ENCODE results near the gene IRAK1.

The IRAK1 gene

GRCh38 chrX:153974726-153975286, 44.9 kb downstream of the IRAK1 start:
- no peak for TF ChIP-seq CTCF (IDR thresholded peaks at IDR 0.05)
- Histone ChIP-seq H3K4me1 (peaks cover 0 to 16% (median 13%) of the 10 kb centered on the region in 4 donors), H3K27me3 (no peaks in the 10 kb centered on the region), H3K4me3 (no peak overlapping the region), H3K27ac (peak overlapping the region; percentile 98 to 99), H3K9me3 (peaks cover 0 to 3% (median 0%) of the 10 kb centered on the region in 3 donors), H3K36me3 (no peaks in the 10 kb centered on the region)
- no peak for DNase-seq
- intact Hi-C loops (cut with DNase I; ENCODE audit: low total_unique reads): no loop called here

GRCh38 chrX:153974003-153974725, 45.5 kb downstream of the IRAK1 start:
- Histone ChIP-seq H3K9me3 (peaks cover 0 to 3% (median 0%) of the 10 kb centered on the region in 3 donors), H3K4me3 (peak overlapping the region in 1 of 2 donors; percentile 88), H3K4me1 (peaks cover 0 to 20% (median 17%) of the 10 kb centered on the region in 4 donors), H3K36me3 (no peaks in the 10 kb centered on the region), H3K27me3 (no peaks in the 10 kb centered on the region), H3K27ac (peak overlapping the region; percentile 98 to 99)
- DNase-seq: no peak
- no peak for TF ChIP-seq CTCF (IDR thresholded peaks at IDR 0.05)
- intact Hi-C loops (cut with DNase I; ENCODE audit: low total_unique reads): no loop called here

GRCh38 chrX:153973127-153974002, 46.3 kb downstream of the IRAK1 start:
- peaks cover 0 to 28% (median 23%) of the 10 kb centered on the region in 4 donors for H3K4me1 ChIP-seq
- intact Hi-C loops (cut with DNase I; ENCODE audit: low total_unique reads): no loop called here
- H3K36me3 ChIP-seq: no peaks in the 10 kb centered on the region
- peaks cover 0 to 3% (median 0%) of the 10 kb centered on the region in 3 donors for H3K9me3 ChIP-seq
- peak overlapping the region; percentile 98 to 99 for H3K27ac ChIP-seq
- peak overlapping the region; percentile 82 to 88 for H3K4me3 ChIP-seq
- no peak for TF ChIP-seq CTCF (IDR thresholded peaks at IDR 0.05)
- H3K27me3 ChIP-seq: no peaks in the 10 kb centered on the region
- no peak for DNase-seq

GRCh38 chrX:153972368-153973126, 47.2 kb downstream of the IRAK1 start, which contains the start of gene TMEM187:
TSS of gene TMEM187 (plus strand) at chrX:153972754. CDS start at chrX:153982063, 9,309 bp downstream.
- H3K4me3 ChIP-seq: peak within 1 kb of the TSS; percentile 82 to 88
- peak; percentile 73 to 89 for DNase-seq
- peaks cover 0 to 36% (median 31%) of the 10 kb centered on the region in 4 donors for H3K4me1 ChIP-seq
- peaks cover 0 to 3% (median 0%) of the 10 kb centered on the region in 3 donors for H3K9me3 ChIP-seq
- H3K27me3 ChIP-seq: no peaks in the 10 kb centered on the region
- no peak for TF ChIP-seq CTCF (IDR thresholded peaks at IDR 0.05)
- no peaks in the 10 kb centered on the region for H3K36me3 ChIP-seq
- peak within 1 kb of the TSS; percentile 98 to 99 for H3K27ac ChIP-seq
- intact Hi-C loops (cut with DNase I; ENCODE audit: low total_unique reads): no loop called here

All from tibial artery (tissue), 4 donors.